Breast epithelium (tissue), 4 donors: ENCODE measurements around the gene BABAM2. TPM values are rescaled to one million over a fixed set of nuclear protein-coding genes. Genes with fewer than 3 reads are reported as not detected.

Source experiments
- DNase-seq, 2 donors: peaks; one replicate each; pipeline ENCODE4 v3.0.0-alpha.2; 2019; ENCODE audit warnings: low spot score in 2 of 2
- H3K27ac ChIP-seq, 2 donors: fragments of 200-600 bp; sonication (generic) in 1 of 2; one replicate each; pipeline ENCODE4 v1.5.1; 2016 to 2019; ENCODE audit warnings: mild to moderate bottlenecking in 1 of 2
- H3K27me3 ChIP-seq, 2 donors: fragments of 200-600 bp; sonication (generic) in 1 of 2; one replicate each; pipeline versions ENCODE4 v1.5.1 to v1.6.0; 2017 to 2019; ENCODE audit warnings: control low read depth in 1 of 2, mild to moderate bottlenecking in 1 of 2
- H3K36me3 ChIP-seq: fragments of 200-600 bp; one replicate; pipeline ENCODE4 v1.5.1; 2019
- H3K4me1 ChIP-seq, 2 donors: fragments of 200-600 bp; sonication (generic); one replicate each; pipeline ENCODE4 v1.5.1; 2016 to 2019; ENCODE audit warnings: control low read depth in 1 of 2
- H3K4me3 ChIP-seq, 3 donors: fragments of 200-600 bp; sonication (generic); 1 replicate in 2 of 3; 2 replicates in 1 of 3; pipeline ENCODE4 v1.5.1; 2016 to 2019; ENCODE audit warnings: mild to moderate bottlenecking in 3 of 3, moderate library complexity in 2 of 3
- H3K9me3 ChIP-seq, 2 donors: fragments of 200-600 bp; sonication (generic) in 1 of 2; one replicate each; pipeline ENCODE4 v1.5.1; 2016 to 2019; ENCODE audit warnings: control low read depth in 1 of 2
- POLR2A ChIP-seq: fragments of 450-650 bp; IDR thresholded peaks from one replicate; pipeline ENCODE4 v1.6.1; 2016; ENCODE audit warnings: antibody characterized with exemption, mild to moderate bottlenecking, moderate library complexity
- POLR2AphosphoS5 ChIP-seq, 3 donors: sonication (generic); formaldehyde crosslinking; IDR thresholded peaks; one replicate each; pipeline ENCODE4 v1.6.1; 2017; ENCODE audit warnings: antibody characterized with exemption in 3 of 3
- intact Hi-C: fragments of 100-400 bp; cut with DNase I; formaldehyde crosslinking; loops from one replicate; pipeline ENCODE4 v1.15.1; 2023; ENCODE audit warnings: low total_unique reads
- total RNA-seq, 3 donors: library from RNA; depleted of rRNA; stranded (reverse); fragments of >200 nt; gene quantifications; one replicate each; pipeline ENCODE4 v1.1.0, GENCODE V29; 2016
- TF ChIP-seq, protein P1 (sequence below), 3 donors: fragments of 450-650 bp; IDR thresholded peaks; one replicate each; pipeline ENCODE4 v1.5.1; 2016 to 2017; ENCODE audit warnings: antibody characterized with exemption in 3 of 3, mild to moderate bottlenecking in 3 of 3, moderate library complexity in 3 of 3

The BABAM2 gene
- total RNA-seq, 3 donors from 2014 or later, result 34.7 to 46.2 (median 37.4) TPM

DNA sequence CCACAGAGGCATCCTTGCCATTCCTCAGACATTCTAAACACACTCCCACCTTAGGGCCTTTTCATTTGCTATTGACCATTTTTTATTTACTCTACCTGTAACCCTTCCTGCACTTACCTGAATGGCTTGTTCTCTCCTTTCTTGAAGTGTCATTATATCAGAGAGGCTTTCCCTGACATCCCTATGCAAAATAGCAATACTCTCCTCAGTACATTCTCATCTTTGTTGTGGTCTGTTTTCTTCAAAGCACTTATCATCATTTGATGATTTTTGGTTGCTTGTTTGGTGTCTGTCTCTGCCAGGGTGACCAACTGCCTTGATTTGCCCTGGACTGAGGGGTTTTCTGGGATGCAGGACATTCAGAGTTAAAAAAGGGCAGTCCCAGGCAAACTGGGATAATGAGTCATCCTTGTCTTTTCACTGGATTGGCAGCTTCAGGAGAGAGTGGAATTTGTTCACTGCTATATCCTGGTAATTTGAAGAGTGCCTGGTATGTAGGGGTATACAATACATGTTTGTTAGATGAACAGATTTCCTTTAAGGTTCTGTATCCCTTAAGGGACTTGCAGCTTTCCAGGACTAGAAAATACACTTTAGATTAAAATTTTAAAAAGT, 102.4 kb downstream of the BABAM2 start:
- intact Hi-C loops, result no loop called here
- DNase-seq, result no peak
- no peak overlapping the region for H3K4me3 ChIP-seq
- H3K36me3 ChIP-seq, result no peaks in the 10 kb centered on the region
- H3K27me3 ChIP-seq, result no peaks in the 10 kb centered on the region
- no peaks in the 10 kb centered on the region for H3K4me1 ChIP-seq
- no peaks in the 10 kb centered on the region for H3K9me3 ChIP-seq
- H3K27ac ChIP-seq, result peak overlapping the region in 1 of 2 donors; percentile 16
- TF ChIP-seq, protein P1, sequence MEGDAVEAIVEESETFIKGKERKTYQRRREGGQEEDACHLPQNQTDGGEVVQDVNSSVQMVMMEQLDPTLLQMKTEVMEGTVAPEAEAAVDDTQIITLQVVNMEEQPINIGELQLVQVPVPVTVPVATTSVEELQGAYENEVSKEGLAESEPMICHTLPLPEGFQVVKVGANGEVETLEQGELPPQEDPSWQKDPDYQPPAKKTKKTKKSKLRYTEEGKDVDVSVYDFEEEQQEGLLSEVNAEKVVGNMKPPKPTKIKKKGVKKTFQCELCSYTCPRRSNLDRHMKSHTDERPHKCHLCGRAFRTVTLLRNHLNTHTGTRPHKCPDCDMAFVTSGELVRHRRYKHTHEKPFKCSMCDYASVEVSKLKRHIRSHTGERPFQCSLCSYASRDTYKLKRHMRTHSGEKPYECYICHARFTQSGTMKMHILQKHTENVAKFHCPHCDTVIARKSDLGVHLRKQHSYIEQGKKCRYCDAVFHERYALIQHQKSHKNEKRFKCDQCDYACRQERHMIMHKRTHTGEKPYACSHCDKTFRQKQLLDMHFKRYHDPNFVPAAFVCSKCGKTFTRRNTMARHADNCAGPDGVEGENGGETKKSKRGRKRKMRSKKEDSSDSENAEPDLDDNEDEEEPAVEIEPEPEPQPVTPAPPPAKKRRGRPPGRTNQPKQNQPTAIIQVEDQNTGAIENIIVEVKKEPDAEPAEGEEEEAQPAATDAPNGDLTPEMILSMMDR (IDR thresholded peaks at IDR 0.05), result no peak
- TF ChIP-seq POLR2A (no peak), POLR2AphosphoS5 (IDR thresholded peaks at IDR 0.05) (no peak)

DNA sequence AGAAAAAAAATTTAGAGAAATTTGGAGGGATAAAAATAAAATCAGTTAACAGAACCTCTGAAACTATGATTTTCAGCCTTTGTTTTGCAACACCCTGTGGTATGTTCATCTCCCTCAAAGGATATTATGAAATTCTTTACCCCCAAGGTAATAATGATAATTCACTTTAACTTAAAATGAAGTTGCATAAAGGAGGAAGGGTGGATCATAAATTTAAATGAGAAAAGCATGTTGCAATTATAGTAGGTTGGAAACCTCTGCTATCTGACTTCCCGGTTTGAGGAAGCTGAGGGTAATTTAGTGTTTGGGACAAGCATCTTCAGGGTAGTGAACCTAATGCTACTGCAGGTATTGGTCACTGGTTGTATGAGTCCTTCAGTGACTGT, 102.9 kb downstream of the BABAM2 start:
- DNase-seq, result no peak
- H3K9me3 ChIP-seq, result no peaks in the 10 kb centered on the region
- no peaks in the 10 kb centered on the region for H3K4me1 ChIP-seq
- H3K27ac ChIP-seq, result no peak overlapping the region
- H3K36me3 ChIP-seq, result no peaks in the 10 kb centered on the region
- no peak overlapping the region for H3K4me3 ChIP-seq
- no peak for TF ChIP-seq POLR2A
- intact Hi-C loops, result no loop called here
- H3K27me3 ChIP-seq, result no peaks in the 10 kb centered on the region

DNA sequence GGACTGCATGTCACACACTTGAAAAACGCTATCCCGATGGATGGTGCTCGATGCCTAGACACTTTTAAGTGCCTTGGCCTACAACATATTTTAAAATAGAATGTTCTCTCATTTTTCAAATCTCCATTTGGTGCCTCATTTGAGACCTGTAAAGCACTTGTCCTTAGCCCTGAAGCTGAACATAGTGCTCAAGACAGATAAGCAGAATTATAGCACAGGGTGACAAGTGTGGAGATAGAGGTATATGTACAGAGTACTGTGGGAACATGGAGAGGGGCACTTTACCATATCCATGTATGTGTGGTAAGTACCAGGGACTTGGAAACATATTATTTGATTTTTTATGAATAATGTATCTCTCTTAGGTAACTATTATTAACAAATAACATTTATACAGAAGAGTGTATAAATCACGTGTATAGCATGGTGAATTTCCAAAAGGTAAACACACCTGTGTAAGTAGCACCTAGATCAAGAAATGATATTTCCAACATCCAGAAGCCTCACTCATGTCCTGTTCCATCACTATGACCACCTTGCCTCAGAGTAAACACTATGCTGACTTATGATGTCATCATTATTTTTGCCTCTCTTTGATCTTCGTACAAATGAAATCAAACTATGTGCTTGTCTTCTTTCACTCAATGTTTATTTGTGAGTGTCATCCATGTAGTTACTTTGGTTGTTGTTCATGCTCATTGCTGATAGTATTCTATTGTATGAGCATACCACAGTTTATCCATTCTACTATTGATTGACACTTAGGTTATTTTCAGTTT, 103.6 kb downstream of the BABAM2 start:
- no peaks in the 10 kb centered on the region for H3K36me3 ChIP-seq
- TF ChIP-seq POLR2AphosphoS5 (IDR thresholded peaks at IDR 0.05) (no peak), POLR2A (no peak)
- TF ChIP-seq, protein P1 (IDR thresholded peaks at IDR 0.05), result no peak
- intact Hi-C loops, result no loop called here

DNA sequence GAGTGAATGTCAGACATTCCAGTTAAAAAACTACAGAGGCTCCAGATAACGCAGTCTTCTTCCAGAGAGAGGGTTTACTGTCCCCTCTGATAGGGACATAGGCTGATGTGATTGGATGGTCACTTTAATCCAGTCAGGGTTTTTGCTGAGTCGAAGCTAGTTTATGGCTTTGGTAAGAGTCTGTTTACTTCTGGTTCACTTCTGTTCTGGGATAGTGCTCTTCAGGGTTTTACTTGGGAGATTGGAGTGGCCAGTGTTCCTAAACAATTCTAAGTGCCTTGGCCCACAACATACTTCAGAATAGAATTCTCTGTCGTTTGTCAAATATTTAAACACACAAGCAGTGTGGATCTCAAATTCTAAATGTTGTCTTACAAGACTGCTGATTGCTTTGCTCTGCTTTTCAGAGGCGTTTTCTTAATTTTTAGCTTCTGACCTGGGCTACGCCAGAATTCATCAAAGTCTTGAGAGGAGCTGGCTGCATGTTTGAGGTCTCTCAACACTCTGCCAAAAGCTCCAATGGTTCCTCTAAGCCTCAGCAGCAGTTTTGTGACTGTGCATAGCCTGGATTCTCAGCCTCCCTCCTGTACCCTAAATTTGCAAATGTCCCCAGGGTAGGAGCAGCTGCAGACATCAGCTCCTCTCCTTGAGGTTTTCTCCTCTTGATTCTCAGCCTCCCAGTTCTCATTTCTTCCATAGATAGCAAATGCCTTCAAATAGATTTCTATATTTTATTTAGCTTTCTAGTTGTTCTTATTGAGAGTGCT, 105.8 kb downstream of the BABAM2 start:
- TF ChIP-seq POLR2A (no peak), POLR2AphosphoS5 (IDR thresholded peaks at IDR 0.05) (no peak)
- TF ChIP-seq, protein P1 (IDR thresholded peaks at IDR 0.05), result no peak
- no peak for DNase-seq
- no peaks in the 10 kb centered on the region for H3K9me3 ChIP-seq
- no peak overlapping the region for H3K27ac ChIP-seq
- no peak overlapping the region for H3K4me3 ChIP-seq
- no peaks in the 10 kb centered on the region for H3K36me3 ChIP-seq
- no peaks in the 10 kb centered on the region for H3K4me1 ChIP-seq
- intact Hi-C loops, result no loop called here
- no peaks in the 10 kb centered on the region for H3K27me3 ChIP-seq

More for the DNA sequence above, 103.6 kb downstream of the BABAM2 start:
- Histone ChIP-seq H3K4me3 (no peak overlapping the region), H3K27me3 (no peaks in the 10 kb centered on the region), H3K9me3 (no peaks in the 10 kb centered on the region), H3K27ac (no peak overlapping the region), H3K4me1 (no peaks in the 10 kb centered on the region)
- DNase-seq, result no peak

DNA sequence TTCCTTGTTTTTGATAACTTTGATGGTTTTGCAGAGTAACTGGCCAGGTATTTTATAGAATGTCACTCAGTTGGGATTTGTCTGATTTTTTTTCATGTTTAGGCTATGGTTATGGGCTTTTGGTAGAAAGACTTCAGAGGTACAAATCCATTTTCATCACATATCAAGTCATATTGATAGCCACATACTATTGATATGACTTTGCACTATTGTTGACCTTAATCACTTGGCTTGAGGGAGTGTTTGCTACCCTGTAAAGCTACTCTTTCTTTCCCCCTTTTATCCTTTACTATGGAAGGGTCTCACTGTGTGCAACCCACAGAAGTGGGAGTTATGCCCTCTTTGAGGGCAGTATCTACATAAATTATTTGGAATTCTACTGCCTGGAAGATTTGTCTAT, 109.8 kb downstream of the BABAM2 start:
- DNase-seq, result no peak
- H3K27ac ChIP-seq, result no peak overlapping the region
- intact Hi-C loops, result no loop called here
- H3K27me3 ChIP-seq, result no peaks in the 10 kb centered on the region
- no peak overlapping the region for H3K4me3 ChIP-seq
- no peaks in the 10 kb centered on the region for H3K36me3 ChIP-seq
- H3K4me1 ChIP-seq, result no peaks in the 10 kb centered on the region
- TF ChIP-seq POLR2A (no peak), POLR2AphosphoS5 (IDR thresholded peaks at IDR 0.05) (no peak)
- TF ChIP-seq, protein P1 (IDR thresholded peaks at IDR 0.05), result no peak
- H3K9me3 ChIP-seq, result no peaks in the 10 kb centered on the region
